VCaP (cell line): Measurements from ENCODE around the gene MINDY4B.
A peak's percentile ranks its signal among the peaks of the same experiment; 100 is the strongest.

Experiments
- H3K27ac ChIP-seq: fragments of 450-650 bp; 2 replicates; pipeline ENCODE4 v1.5.1; 2017
- TF ChIP-seq, protein P1 (sequence below): fragments of 450-650 bp; conservative IDR thresholded peaks from 2 replicates; pipeline ENCODE4 v1.5.1; 2017; ENCODE audit warnings: mild to moderate bottlenecking, moderate library complexity

The MINDY4B gene

DNA sequence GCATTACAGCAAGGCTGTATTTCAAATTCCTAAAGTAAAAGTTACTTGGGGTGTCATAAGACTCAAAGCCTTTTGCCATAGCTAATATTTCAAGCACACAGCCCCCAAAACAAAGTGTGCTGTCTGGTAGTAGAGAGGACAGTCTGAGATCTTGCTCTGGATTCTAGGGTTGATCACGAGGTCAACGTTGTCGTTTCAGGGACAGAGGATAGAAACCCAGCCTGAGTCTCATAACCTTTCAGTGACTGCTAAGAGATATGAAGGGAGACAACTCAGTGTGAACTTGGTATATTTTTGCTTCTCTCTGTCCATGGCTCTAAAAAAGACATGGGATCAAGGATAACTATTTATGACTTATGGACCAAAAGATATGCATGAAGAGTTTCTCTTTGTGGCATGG lies 25.6 kb upstream of the MINDY4B start:
- TF ChIP-seq, protein P1, sequence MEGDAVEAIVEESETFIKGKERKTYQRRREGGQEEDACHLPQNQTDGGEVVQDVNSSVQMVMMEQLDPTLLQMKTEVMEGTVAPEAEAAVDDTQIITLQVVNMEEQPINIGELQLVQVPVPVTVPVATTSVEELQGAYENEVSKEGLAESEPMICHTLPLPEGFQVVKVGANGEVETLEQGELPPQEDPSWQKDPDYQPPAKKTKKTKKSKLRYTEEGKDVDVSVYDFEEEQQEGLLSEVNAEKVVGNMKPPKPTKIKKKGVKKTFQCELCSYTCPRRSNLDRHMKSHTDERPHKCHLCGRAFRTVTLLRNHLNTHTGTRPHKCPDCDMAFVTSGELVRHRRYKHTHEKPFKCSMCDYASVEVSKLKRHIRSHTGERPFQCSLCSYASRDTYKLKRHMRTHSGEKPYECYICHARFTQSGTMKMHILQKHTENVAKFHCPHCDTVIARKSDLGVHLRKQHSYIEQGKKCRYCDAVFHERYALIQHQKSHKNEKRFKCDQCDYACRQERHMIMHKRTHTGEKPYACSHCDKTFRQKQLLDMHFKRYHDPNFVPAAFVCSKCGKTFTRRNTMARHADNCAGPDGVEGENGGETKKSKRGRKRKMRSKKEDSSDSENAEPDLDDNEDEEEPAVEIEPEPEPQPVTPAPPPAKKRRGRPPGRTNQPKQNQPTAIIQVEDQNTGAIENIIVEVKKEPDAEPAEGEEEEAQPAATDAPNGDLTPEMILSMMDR = no peak
- no peak overlapping the region for H3K27ac ChIP-seq

DNA sequence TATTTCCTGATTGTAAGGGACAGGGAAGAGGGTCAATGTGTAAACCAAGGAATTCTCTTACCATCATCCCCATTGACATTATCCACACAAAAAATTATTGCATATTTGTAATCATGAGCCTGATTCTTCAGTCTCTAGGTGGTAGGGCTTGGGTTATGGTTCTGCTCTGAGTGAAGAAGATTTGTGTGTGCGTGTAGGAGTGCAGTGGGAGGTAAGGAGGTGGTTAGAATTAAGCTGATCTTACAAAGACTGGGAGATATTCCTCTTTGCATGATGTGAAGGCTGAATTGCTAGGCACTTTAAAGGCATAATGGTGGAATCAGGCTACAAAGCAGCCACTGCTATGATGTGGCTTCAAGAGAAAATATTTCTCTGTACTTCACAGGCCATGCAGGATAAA lies 23.0 kb upstream of the MINDY4B start:
- no peak overlapping the region for H3K27ac ChIP-seq
- TF ChIP-seq, protein P1 = no peak

DNA sequence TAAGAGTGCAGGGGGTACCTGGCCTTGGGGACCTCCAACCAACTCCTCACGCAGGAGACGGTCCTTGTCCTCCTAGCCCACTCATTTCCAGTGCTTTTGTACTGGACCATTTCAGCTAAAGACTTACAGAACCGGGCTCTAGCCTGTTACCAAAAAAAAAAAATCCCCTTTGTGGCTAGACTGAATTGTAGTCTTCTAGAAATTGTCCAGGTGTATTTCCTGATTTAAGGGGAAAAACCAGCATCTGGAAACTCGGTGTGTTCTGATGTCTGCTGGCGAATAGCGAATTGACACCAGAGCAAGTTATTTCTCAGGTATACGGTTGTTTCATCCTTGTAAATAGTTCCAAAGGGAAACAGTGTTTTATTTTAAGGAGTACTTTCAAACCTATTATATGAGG lies 21.1 kb upstream of the MINDY4B start:
- no peak overlapping the region for H3K27ac ChIP-seq
- TF ChIP-seq, protein P1 = no peak

DNA sequence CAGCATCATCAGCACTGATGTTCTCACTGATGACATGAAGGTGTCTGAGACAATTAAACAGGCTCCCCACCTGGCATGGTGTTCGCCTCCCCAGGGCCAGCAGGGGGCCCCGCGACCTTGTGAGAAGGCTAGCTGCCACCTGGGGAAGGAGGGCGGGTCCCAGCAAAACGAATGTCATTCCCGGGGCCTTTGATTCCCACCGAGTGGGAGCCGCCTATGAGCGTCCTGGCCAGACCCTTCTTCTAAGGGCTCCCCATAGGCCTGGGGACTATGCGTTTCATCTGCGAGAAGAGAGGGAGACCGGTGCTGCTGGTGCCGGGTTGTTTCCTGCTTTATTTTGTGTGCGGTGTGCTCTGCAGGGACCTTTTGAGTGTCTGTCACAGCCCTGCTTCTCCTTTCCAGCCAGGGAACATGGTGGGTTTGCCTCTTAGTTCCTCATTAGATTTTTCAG lies 20.5 kb upstream of the MINDY4B start:
- TF ChIP-seq, protein P1 = peak; percentile 78

DNA sequence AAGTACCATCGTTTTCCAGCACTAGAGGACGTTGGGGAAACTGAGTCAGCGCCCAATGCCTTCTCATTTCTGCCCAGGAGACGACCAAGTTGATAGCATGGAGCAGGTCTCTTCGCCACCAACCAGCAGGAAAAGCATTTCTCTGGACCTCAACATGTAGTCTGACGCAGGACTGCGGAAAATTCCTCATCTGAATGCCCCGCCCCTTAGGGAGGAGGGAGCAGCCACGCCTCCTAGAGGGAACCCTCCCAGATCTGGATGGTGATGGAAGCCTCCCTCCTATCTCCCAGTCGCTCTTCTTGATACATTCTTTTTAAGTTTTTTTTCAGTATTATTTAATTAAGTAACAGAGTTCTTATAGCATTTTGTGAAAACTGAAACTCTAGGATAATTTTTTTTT lies 17.4 kb upstream of the MINDY4B start:
- no peak overlapping the region for H3K27ac ChIP-seq
- TF ChIP-seq, protein P1 = no peak

More for the DNA sequence above, 20.5 kb upstream of the MINDY4B start:
- no peak overlapping the region for H3K27ac ChIP-seq

DNA sequence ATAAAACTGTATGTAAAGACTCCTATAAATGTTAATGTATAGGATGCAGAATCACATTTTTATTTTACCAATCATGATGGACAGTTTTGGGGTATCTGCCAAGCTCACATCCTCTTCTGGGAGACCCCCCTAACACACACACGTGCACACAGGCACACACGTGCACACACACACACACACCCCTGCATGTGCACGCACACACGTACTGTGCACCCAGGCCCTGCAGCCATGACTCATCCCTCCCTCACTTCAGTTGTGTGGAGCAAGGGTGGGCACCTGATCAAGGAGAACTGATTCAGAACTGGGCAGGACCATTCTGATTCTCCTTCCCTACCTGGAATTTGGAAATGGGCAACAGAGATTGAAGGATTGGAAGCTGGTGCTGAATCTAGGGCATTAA lies 16.0 kb upstream of the MINDY4B start:
- TF ChIP-seq, protein P1 = no peak
- no peak overlapping the region for H3K27ac ChIP-seq

DNA sequence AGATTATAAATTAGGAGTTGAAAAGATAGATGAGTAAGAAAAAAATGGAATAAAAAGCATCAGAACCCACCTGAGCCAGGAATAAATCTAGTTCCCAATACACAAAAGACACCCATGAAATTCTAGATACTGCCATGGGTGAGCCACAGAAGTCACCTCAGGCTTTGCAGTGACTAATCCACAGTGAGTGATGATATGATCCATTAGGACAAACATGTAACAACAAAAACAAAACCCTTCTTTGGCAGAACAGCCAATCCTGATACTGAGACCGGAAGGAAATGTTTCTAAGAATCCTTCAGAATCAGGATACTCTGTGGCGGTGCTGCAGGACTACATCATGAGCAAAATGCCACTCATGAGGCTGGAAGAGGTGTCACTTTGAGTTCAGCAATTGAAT lies 15.0 kb upstream of the MINDY4B start:
- TF ChIP-seq, protein P1 = no peak
- no peak overlapping the region for H3K27ac ChIP-seq
